OCI-LY1 (cell line): Measurements from ENCODE around the gene IL1RAP.

Experiments used
- CTCF ChIP-seq: fragments of 200-600 bp; sonication (generic), shearing (Covaris generic); IDR thresholded peaks from 2 replicates; pipeline ENCODE4 v1.5.1; 2017; ENCODE audit warnings: mild to moderate bottlenecking, antibody characterized with exemption, low read length, moderate library complexity, mixed read lengths
- EZH2 ChIP-seq: fragments of 200-600 bp; sonication (generic), shearing (Covaris generic); IDR thresholded peaks from 2 replicates; pipeline ENCODE4 v1.8.0; 2017; ENCODE audit warnings: borderline replicate concordance, mixed run types, mild to moderate bottlenecking, antibody characterized with exemption, low read length, moderate library complexity, mixed read lengths

GRCh38 chr3:190626951-190627620 is 113.2 kb downstream of the IL1RAP start:
- TF ChIP-seq CTCF = no peak
- TF ChIP-seq EZH2 = no peak
